Heart right ventricle (tissue), 16 donors: ENCODE measurements around the gene PAX5. TPM values are rescaled to one million over a fixed set of nuclear protein-coding genes. Genes with fewer than 3 reads are reported as not detected.
"Not testable (repeated sequence)": the region's sequence is repeated elsewhere in the genome, so short reads cannot be mapped to it uniquely, and the experiment has no call there.

Experiments
- ATAC-seq, 8 donors: fragments of 200-7000 bp; cut with Tn5 transposase; one replicate each; pipeline ENCODE4 v1.9.1; 2020; ENCODE audit warnings: mild to moderate bottlenecking in 8 of 8, moderate library complexity in 8 of 8, moderate number of reproducible peaks in 1 of 8
- DNase-seq, 2 donors: peaks; one replicate each; pipeline ENCODE4 v3.0.0-alpha.2; 2020
- H3K27ac ChIP-seq, 10 donors: fragments of 200-600 bp; sonication (generic) in 2 of 10; one replicate each; pipeline versions ENCODE4 v1.5.0 to v1.8.0; 2020 to 2022; ENCODE audit warnings: mild to moderate bottlenecking in 3 of 10
- H3K27me3 ChIP-seq, 7 donors: fragments of 200-600 bp; one replicate each; pipeline ENCODE4 v1.8.0; 2021 to 2022; ENCODE audit warnings: mild to moderate bottlenecking in 2 of 7
- H3K36me3 ChIP-seq, 9 donors: fragments of 200-600 bp; sonication (generic) in 1 of 9; one replicate each; pipeline versions ENCODE4 v1.5.0 to v1.8.0; 2020 to 2022; ENCODE audit warnings: mild to moderate bottlenecking in 2 of 9
- H3K4me1 ChIP-seq, 9 donors: fragments of 200-600 bp; sonication (generic) in 1 of 9; one replicate each; pipeline versions ENCODE4 v1.5.0 to v1.8.0; 2020 to 2022; ENCODE audit warnings: mild to moderate bottlenecking in 4 of 9
- H3K4me3 ChIP-seq, 10 donors: fragments of 200-600 bp; sonication (generic) in 2 of 10; one replicate each; pipeline versions ENCODE4 v1.5.0 to v1.8.0; 2020 to 2022; ENCODE audit warnings: mild to moderate bottlenecking in 7 of 10, moderate library complexity in 2 of 10
- H3K9me3 ChIP-seq, 11 donors: fragments of 200-600 bp in 10 of 11; sonication (generic) in 2 of 11; one replicate each; pipeline versions ENCODE4 v1.5.0 to v1.8.0; 2013 to 2022; ENCODE audit warnings: mild to moderate bottlenecking in 2 of 11, control low read depth in 1 of 11, moderate library complexity in 1 of 11
- CTCF ChIP-seq, 9 donors: fragments of 200-600 bp; sonication (generic) in 2 of 9; IDR thresholded peaks; one replicate each; pipeline versions ENCODE4 v1.5.0 to v1.8.0; 2021 to 2022; ENCODE audit warnings: antibody characterized with exemption in 9 of 9, mild to moderate bottlenecking in 5 of 9, moderate library complexity in 1 of 9
- WGBS, 2 donors: extraction: QIAGEN DNeasy Blood & Tissue Kit; methylation state at CpG; one replicate each; pipeline ENCODE4 v1.1.7; 2013; ENCODE audit warnings: inconsistent platforms in 1 of 2; 5-methylcytosine and 5-hydroxymethylcytosine counted together
- intact Hi-C, 10 donors: fragments of 100-400 bp; cut with DNase I; formaldehyde crosslinking; loops; one replicate each; pipeline versions ENCODE4 v1.11.1 to v1.14.2; 2022
- long read RNA-seq, 3 donors: library from polyadenylated mRNA; unstranded; transcript quantifications; one replicate each; pipeline ENCODE4 v2.0.0, GENCODE V29; 2020 to 2021
- polyA plus RNA-seq, 2 donors: library from polyadenylated mRNA; stranded (reverse); fragments of 200-250 nt; gene quantifications; one replicate each; pipeline ENCODE4 v1.2.3, GENCODE V29; 2013
- total RNA-seq, 10 donors: library from RNA; stranded (reverse); fragmentation: NEBNext Ultra II Directional in 3 of 10; extraction: Animal tissue kit (Norgen Biotek cat#: 25700) in 3 of 10; gene quantifications; one replicate each; pipeline versions ENCODE4 v1.2.1 to v1.2.4, GENCODE V29; 2021 to 2023
- donor health status: Arrhythmogenic right ventricular cardiomyopathy.
- donor health status: ischemic (EF 13 %, LVEDD 7.1; RV severe dilation, severe dysfunction).
- donor health status: healthy with polysubstance abuse.
- donor health status: DM: no; HTN: yes; CAD: no.
- donor health status: DM: no; HTN: no; CAD: no.
- donor health status: ischemic (EF 25% LVEDD 6.9; RV normal size, moderate dysfunction).
- donor health status: ischemic (EF 25% LVEDD 5.7; RV mildly dilated, moderate dysfunction).
- donor health status: healthy.
- donor health status: DM: yes; HTN: yes; CAD: no.
- donor health status: Ischemic cardiomyopathy.
- donor health status: ischemic (EF 35%, LVEDD 5.7; RV mildly dilated, moderate dysfunction).
- donor health status: nonischemic (EF 11% LVEDD 7.7; RV severe dilation, severe dysfunction).
- donor health status: DM: yes; HTN: yes; CAD: no.
- donor health status: PGD.
- donor health status: ischemic (EF 29% LVEDD 5.4; RV normal size, mild dysfunction).
- donor health status: nonischemic (EF 23%, LVEDD 6.1; RV moderate dilation, normal function).

Gene PAX5
- under 1 TPM in 1 of 10 donors, not detected in 9; 0.09 TPM for total RNA-seq
- under 1 TPM in 1 of 2 donors, not detected in 1; under 0.01 TPM for polyA plus RNA-seq
- long read RNA-seq, donor 1: 0 reads
- long read RNA-seq, donor 2: 0 reads
- long read RNA-seq, donor 3: 0 reads

GRCh38 chr9:37033682-37034304, at the start of gene PAX5:
Gene PAX5 (minus strand): TSS chr9:37034268. CDS start chr9:37034031, 237 bp downstream.
- peaks cover 10 to 62% (median 50%) of the 10 kb centered on the region in 9 donors for H3K4me1 ChIP-seq
- 11 to 12% methylated on average over 27 of the region's 27 CpGs for WGBS, 2 donors
- H3K9me3 ChIP-seq: no peaks in the 10 kb centered on the region
- no peaks in the 10 kb centered on the region for H3K36me3 ChIP-seq
- intact Hi-C loops: no loop called here
- H3K27ac ChIP-seq: no peak within 1 kb of the TSS
- H3K27me3 ChIP-seq: peaks cover 60 to 100% (median 100%) of the 10 kb centered on the region in 7 donors
- no peak for ATAC-seq
- DNase-seq: no peak
- TF ChIP-seq CTCF (IDR thresholded peaks at IDR 0.05): no peak
- H3K4me3 ChIP-seq: peak within 1 kb of the TSS in 7 of 10 donors; percentile 5 to 41 (median 25)

GRCh38 chr9:37083654-37084053, 49.6 kb upstream of the PAX5 start:
- no peak for ATAC-seq
- TF ChIP-seq CTCF (IDR thresholded peaks at IDR 0.05): no peak
- Histone ChIP-seq H3K9me3 (no peaks in the 10 kb centered on the region), H3K27ac (no peak overlapping the region), H3K4me3 (no peak overlapping the region), H3K4me1 (peaks cover 0 to 56% (median 21%) of the 10 kb centered on the region in 9 donors), H3K36me3 (peaks cover 0 to 31% (median 13%) of the 10 kb centered on the region in 9 donors), H3K27me3 (no peaks in the 10 kb centered on the region)
- intact Hi-C loops: no loop called here
- DNase-seq: no peak

- Histone ChIP-seq H3K4me1 (peaks cover 0 to 56% (median 21%) of the 10 kb centered on the region in 9 donors), H3K4me3 (no peak overlapping the region), H3K36me3 (peaks cover 0 to 17% (median 9%) of the 10 kb centered on the region in 9 donors), H3K9me3 (no peaks in the 10 kb centered on the region), H3K27ac (no peak overlapping the region), H3K27me3 (no peaks in the 10 kb centered on the region)
- WGBS, 2 donors: 72 to 81% methylated on average over 4 of the region's 4 CpGs
- no peak for DNase-seq
- ATAC-seq: no peak
- intact Hi-C loops: no loop called here
- no peak for TF ChIP-seq CTCF (IDR thresholded peaks at IDR 0.05)
Measured at GRCh38 chr9:37082214-37082765, 48.2 kb upstream of the PAX5 start.

GRCh38 chr9:37081507-37081906, 47.4 kb upstream of the PAX5 start:
- peaks cover 0 to 56% (median 21%) of the 10 kb centered on the region in 9 donors for H3K4me1 ChIP-seq
- DNase-seq, H3K27me3 ChIP-seq, intact Hi-C loops, H3K4me3 ChIP-seq, H3K9me3 ChIP-seq, H3K36me3 ChIP-seq, ATAC-seq, H3K27ac ChIP-seq: not testable (repeated sequence)
- 98 to 99% methylated on average over 20 of the region's 20 CpGs for WGBS, 2 donors

- Histone ChIP-seq H3K27ac (peak overlapping the region; percentile 63 to 93 (median 88)), H3K4me3 (peak overlapping the region; percentile 69 to 95 (median 83)), H3K4me1 (peaks cover 0 to 51% (median 21%) of the 10 kb centered on the region in 9 donors), H3K27me3 (peaks cover 0 to 14% (median 0%) of the 10 kb centered on the region in 7 donors)
- H3K9me3 ChIP-seq, intact Hi-C loops, H3K36me3 ChIP-seq: not testable (repeated sequence)
- ATAC-seq: peak; percentile 43 to 76 (median 50)
- DNase-seq: peak in 1 of 2 donors; percentile 23
- WGBS, 2 donors: 1 to 2% methylated on average over 32 of the region's 32 CpGs
Measured at GRCh38 chr9:37080165-37080628, 46.1 kb upstream of the PAX5 start.
